ENCODE data around the gene RNF13.
"Not testable (repeated sequence)": the region's sequence is repeated elsewhere in the genome, so short reads cannot be mapped to it uniquely, and the experiment has no call there.

GRCh38 chr3:149938392-149939055, 125.5 kb downstream of the RNF13 start:
- TF ChIP-seq, protein P1, sequence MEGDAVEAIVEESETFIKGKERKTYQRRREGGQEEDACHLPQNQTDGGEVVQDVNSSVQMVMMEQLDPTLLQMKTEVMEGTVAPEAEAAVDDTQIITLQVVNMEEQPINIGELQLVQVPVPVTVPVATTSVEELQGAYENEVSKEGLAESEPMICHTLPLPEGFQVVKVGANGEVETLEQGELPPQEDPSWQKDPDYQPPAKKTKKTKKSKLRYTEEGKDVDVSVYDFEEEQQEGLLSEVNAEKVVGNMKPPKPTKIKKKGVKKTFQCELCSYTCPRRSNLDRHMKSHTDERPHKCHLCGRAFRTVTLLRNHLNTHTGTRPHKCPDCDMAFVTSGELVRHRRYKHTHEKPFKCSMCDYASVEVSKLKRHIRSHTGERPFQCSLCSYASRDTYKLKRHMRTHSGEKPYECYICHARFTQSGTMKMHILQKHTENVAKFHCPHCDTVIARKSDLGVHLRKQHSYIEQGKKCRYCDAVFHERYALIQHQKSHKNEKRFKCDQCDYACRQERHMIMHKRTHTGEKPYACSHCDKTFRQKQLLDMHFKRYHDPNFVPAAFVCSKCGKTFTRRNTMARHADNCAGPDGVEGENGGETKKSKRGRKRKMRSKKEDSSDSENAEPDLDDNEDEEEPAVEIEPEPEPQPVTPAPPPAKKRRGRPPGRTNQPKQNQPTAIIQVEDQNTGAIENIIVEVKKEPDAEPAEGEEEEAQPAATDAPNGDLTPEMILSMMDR (IDR thresholded peaks at IDR 0.05; ENCODE audit: insufficient read depth, low read depth, low read length): not testable (repeated sequence)
- TF ChIP-seq EZH2 (IDR thresholded peaks at IDR 0.05; ENCODE audit: insufficient read depth, low read length): not testable (repeated sequence)
